ENCODE measurements around the gene CLK2. TPM values are rescaled to one million over a fixed set of nuclear protein-coding genes. Genes with fewer than 3 reads are reported as not detected.
A peak's percentile ranks its signal among the peaks of the same experiment; 100 is the strongest.

Gene CLK2
- total and polyA plus RNA-seq, 9 of the 15 experiments (the other 6 are each of a cell fraction or from before 2014, with no cell fraction given): 13.5 to 81.4 (median 39.6) TPM

- no peak for TF ChIP-seq ZNF609 (CRISPR knock-in tag; IDR thresholded peaks at IDR 0.05; ENCODE audit: borderline replicate concordance)
- TF ChIP-seq XRCC5 (IDR thresholded peaks at IDR 0.05; ENCODE audit: low read depth, low read length): peak; percentile 73; the same call in 1 of the 2 replicates
- no peak for TF ChIP-seq DPF2 (IDR thresholded peaks at IDR 0.05)
- no peak for TF ChIP-seq CBX8 (IDR thresholded peaks at IDR 0.05; ENCODE audit: borderline replicate concordance, extremely low read depth, low read depth, low read length, poor library complexity, severe bottlenecking)
- TF ChIP-seq PRDM10 (IDR thresholded peaks at IDR 0.05; ENCODE audit: partially characterized antibody): peak; percentile 10
- peak; percentile 100 for TF ChIP-seq E2F8 (IDR thresholded peaks at IDR 0.05; ENCODE audit: low read depth, partially characterized antibody)
- 0 out of 2 replicates have a peak, but pooled peaks have one; percentile 34 for TF ChIP-seq ZFX (CRISPR knock-in tag; IDR thresholded peaks at IDR 0.05)
- no peak for TF ChIP-seq GTF2B (IDR thresholded peaks at IDR 0.05; ENCODE audit: extremely low read depth, insufficient read length)
- no peak for TF ChIP-seq RBM34 (IDR thresholded peaks at IDR 0.05; ENCODE audit: borderline replicate concordance, insufficient read depth, low read length)
- TF ChIP-seq GMEB1 (CRISPR knock-in tag; IDR thresholded peaks at IDR 0.05): 0 out of 2 replicates have a peak, but pooled peaks have one; percentile 19
- peak; percentile 92 for TF ChIP-seq E2F3 (CRISPR knock-in tag; IDR thresholded peaks at IDR 0.05)
Observed at GRCh38 chr1:155277070-155277901, 4.0 kb upstream of the CLK2 start, which contains the start of gene HCN3 (continued).
